Peyer's patch (tissue), 4 donors: Measurements from ENCODE around the gene PTPRR.

Experiments used
- POLR2A ChIP-seq, 2 donors: fragments of 450-650 bp; IDR thresholded peaks; one replicate each; pipeline ENCODE4 v1.5.1; 2017; ENCODE audit warnings: antibody characterized with exemption in 2 of 2, mild to moderate bottlenecking in 2 of 2, moderate library complexity in 2 of 2
- TF ChIP-seq, protein P1 (sequence below), 6 experiments: fragments of 450-650 bp in 4 of 6; fragments of 200-600 bp in 2 of 6; sonication (generic) in 1 of 6; IDR thresholded peaks; one replicate each; pipeline ENCODE4 v1.5.1; 2017 to 2019; ENCODE audit warnings: antibody characterized with exemption in 6 of 6, mild to moderate bottlenecking in 3 of 6, moderate library complexity in 1 of 6

DNA sequence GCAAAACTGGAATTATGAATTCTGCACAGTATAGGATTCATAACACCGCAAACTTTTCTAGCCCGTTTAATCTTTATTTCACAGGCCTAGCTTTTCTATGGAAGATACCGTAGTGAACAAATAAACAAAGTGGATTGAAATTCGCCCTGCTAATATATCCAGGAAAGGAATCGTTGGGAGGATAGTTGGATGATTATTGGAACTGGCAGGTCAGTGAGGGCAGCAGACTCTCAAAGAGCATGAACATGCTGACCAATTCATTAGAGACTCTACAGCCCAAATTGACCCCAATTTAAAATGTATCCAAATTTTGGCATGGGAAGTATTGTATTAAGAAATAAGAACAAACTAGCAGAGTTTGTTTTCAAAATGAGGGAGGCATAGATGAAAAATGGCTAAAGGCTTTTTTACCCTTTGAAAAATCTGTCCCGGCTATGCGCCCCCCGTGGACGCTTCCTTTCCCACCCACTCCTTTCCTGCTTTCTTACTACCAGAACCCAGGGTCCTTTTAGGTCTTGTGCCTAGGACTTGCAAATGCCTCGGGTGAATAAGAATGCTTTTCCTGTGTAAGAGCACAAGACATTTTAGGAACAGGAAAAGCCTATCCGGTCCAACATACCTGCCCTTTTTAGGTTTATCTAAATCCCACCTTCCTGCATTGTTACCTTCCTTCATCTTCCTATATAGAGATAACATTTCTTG lies 198.7 kb downstream of the PTPRR start:
- TF ChIP-seq, protein P1, sequence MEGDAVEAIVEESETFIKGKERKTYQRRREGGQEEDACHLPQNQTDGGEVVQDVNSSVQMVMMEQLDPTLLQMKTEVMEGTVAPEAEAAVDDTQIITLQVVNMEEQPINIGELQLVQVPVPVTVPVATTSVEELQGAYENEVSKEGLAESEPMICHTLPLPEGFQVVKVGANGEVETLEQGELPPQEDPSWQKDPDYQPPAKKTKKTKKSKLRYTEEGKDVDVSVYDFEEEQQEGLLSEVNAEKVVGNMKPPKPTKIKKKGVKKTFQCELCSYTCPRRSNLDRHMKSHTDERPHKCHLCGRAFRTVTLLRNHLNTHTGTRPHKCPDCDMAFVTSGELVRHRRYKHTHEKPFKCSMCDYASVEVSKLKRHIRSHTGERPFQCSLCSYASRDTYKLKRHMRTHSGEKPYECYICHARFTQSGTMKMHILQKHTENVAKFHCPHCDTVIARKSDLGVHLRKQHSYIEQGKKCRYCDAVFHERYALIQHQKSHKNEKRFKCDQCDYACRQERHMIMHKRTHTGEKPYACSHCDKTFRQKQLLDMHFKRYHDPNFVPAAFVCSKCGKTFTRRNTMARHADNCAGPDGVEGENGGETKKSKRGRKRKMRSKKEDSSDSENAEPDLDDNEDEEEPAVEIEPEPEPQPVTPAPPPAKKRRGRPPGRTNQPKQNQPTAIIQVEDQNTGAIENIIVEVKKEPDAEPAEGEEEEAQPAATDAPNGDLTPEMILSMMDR (IDR thresholded peaks at IDR 0.05), result no peak
- TF ChIP-seq POLR2A (IDR thresholded peaks at IDR 0.05), result no peak
